Endothelial cell (in vitro differentiated cells): Measurements from ENCODE around the gene COL10A1. TPM values are rescaled to one million over a fixed set of nuclear protein-coding genes. Genes with fewer than 3 reads are reported as not detected.

ENCODE experiments used
- DNase-seq: peaks from one replicate; pipeline ENCODE4 v3.0.0; 2021; ENCODE audit warnings: low spot score
- H3K27ac Mint-ChIP-seq: one replicate; pipeline ENCODE4 v1.8.0; 2021; ENCODE audit warnings: mixed read lengths, inconsistent platforms; ENCODE audit not compliant: unreplicated experiment
- H3K27me3 Mint-ChIP-seq: one replicate; pipeline ENCODE4 v1.8.0; 2021; ENCODE audit warnings: mild to moderate bottlenecking, moderate library complexity, mixed read lengths, inconsistent platforms; ENCODE audit not compliant: unreplicated experiment
- H3K36me3 Mint-ChIP-seq: one replicate; pipeline ENCODE4 v1.8.0; 2021; ENCODE audit warnings: mild to moderate bottlenecking, low read depth, mixed read lengths, inconsistent platforms; ENCODE audit not compliant: unreplicated experiment
- H3K4me1 Mint-ChIP-seq: one replicate; pipeline ENCODE4 v1.8.0; 2021; ENCODE audit warnings: mild to moderate bottlenecking, mixed read lengths, inconsistent platforms; ENCODE audit not compliant: unreplicated experiment
- H3K4me3 Mint-ChIP-seq: one replicate; pipeline ENCODE4 v1.8.0; 2021; ENCODE audit warnings: mild to moderate bottlenecking, mixed read lengths, inconsistent platforms; ENCODE audit not compliant: unreplicated experiment
- H3K9me3 Mint-ChIP-seq: one replicate; pipeline ENCODE4 v1.8.0; 2021; ENCODE audit warnings: mixed read lengths, inconsistent platforms; ENCODE audit not compliant: unreplicated experiment
- CTCF ChIP-seq: fragments of 200-600 bp; sonication (generic); IDR thresholded peaks from one replicate; pipeline ENCODE4 v1.5.0; 2021; ENCODE audit warnings: antibody characterized with exemption; ENCODE audit not compliant: unreplicated experiment
- total RNA-seq: library from RNA; stranded (reverse); fragmentation: NEBNext Ultra II Directional; extraction: Animal tissue kit (Norgen Biotek cat#: 25700); gene quantifications from one replicate; pipeline ENCODE4 v1.2.1, GENCODE V29; 2021; ENCODE audit not compliant: unreplicated experiment

COL10A1 gene
- total RNA-seq, 1 donor from 2014 or later = not detected

GRCh38 chr6:116157391-116157790 is 31.5 kb upstream of the COL10A1 start:
- Mint-ChIP-seq H3K27ac (no peak overlapping the region), H3K27me3 (no peaks in the 10 kb centered on the region), H3K4me1 (no peaks in the 10 kb centered on the region), H3K9me3 (no peaks in the 10 kb centered on the region), H3K36me3 (no peaks in the 10 kb centered on the region), H3K4me3 (no peak overlapping the region)
- no peak for DNase-seq
- no peak for TF ChIP-seq CTCF

- Mint-ChIP-seq H3K27me3 (no peaks in the 10 kb centered on the region), H3K27ac (no peak overlapping the region), H3K4me1 (no peaks in the 10 kb centered on the region), H3K4me3 (no peak overlapping the region), H3K36me3 (no peaks in the 10 kb centered on the region), H3K9me3 (no peaks in the 10 kb centered on the region)
- TF ChIP-seq CTCF = no peak
- no peak for DNase-seq
Observed at GRCh38 chr6:116156405-116157326, 30.7 kb upstream of the COL10A1 start.

GRCh38 chr6:116154887-116155286 is 29.0 kb upstream of the COL10A1 start:
- H3K36me3 Mint-ChIP-seq = no peaks in the 10 kb centered on the region
- TF ChIP-seq CTCF = no peak

GRCh38 chr6:116152620-116153019 is 26.7 kb upstream of the COL10A1 start:
- no peaks in the 10 kb centered on the region for H3K36me3 Mint-ChIP-seq
- DNase-seq = no peak
- no peaks in the 10 kb centered on the region for H3K9me3 Mint-ChIP-seq
- H3K27me3 Mint-ChIP-seq = no peaks in the 10 kb centered on the region
- no peaks in the 10 kb centered on the region for H3K4me1 Mint-ChIP-seq
- H3K27ac Mint-ChIP-seq = no peak overlapping the region
- TF ChIP-seq CTCF = no peak
- no peak overlapping the region for H3K4me3 Mint-ChIP-seq

More at GRCh38 chr6:116154887-116155286, 29.0 kb upstream of the COL10A1 start:
- H3K4me3 Mint-ChIP-seq = no peak overlapping the region
- H3K4me1 Mint-ChIP-seq = no peaks in the 10 kb centered on the region
- no peaks in the 10 kb centered on the region for H3K27me3 Mint-ChIP-seq
- DNase-seq = no peak
- H3K27ac Mint-ChIP-seq = no peak overlapping the region
- H3K9me3 Mint-ChIP-seq = no peaks in the 10 kb centered on the region
